Measurements from ENCODE around the gene ZBTB8A. TPM values are rescaled to one million over a fixed set of nuclear protein-coding genes. Genes with fewer than 3 reads are reported as not detected.
"Not testable (repeated sequence)": the region's sequence is repeated elsewhere in the genome, so short reads cannot be mapped to it uniquely, and the experiment has no call there.

ZBTB8A gene
- total RNA-seq, 1 donor, result 0.21 TPM

DNA sequence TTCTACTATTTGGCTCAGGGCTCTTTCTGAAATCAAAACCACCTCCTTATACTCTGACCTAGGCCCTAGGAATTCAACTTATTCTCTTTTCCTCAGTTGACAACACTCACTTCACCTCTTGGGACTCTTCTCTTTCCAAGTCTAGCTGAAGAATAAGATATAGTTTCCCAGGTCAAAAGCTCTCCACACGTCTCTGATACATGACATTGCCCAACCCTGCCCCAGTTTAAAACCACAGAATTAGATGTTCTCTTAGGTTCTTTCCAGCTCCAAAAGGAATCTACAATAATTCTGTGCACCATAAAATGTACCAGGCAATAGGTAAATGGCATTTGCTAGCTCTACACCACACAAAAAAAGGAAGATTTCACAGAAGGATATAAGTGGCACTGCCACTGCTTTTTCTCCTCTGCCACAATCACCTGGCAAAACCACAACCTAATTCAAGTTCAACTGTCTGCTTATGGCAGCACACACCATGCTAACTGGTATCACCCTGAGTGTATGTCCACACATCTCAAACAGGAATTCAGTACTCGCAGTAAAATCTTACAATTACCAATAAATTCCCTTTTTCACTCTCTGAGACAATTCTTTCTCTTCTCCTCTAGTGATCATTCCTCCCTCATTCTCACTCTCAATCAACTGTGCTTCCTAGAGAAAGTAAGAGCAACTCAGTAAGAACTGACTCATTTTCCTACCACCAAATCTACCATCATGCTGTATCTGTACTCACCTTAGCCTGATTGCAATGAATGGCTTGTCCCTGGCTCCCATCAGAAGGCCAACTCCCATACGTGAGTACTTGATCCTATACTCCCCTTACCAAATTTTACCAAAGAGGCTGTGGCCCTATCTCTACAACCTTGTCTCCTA is 83.8 kb downstream of the ZBTB8A start:
- Histone ChIP-seq H3K4me3 (ENCODE audit: low read length) (no peak overlapping the region), H3K9me3 (ENCODE audit: low read depth, low read length) (no peaks in the 10 kb centered on the region), H3K4me1 (ENCODE audit: insufficient read depth, low read length) (peaks cover 13% of the 10 kb centered on the region), H3K27me3 (ENCODE audit: insufficient read depth, low read length) (no peaks in the 10 kb centered on the region)

DNA sequence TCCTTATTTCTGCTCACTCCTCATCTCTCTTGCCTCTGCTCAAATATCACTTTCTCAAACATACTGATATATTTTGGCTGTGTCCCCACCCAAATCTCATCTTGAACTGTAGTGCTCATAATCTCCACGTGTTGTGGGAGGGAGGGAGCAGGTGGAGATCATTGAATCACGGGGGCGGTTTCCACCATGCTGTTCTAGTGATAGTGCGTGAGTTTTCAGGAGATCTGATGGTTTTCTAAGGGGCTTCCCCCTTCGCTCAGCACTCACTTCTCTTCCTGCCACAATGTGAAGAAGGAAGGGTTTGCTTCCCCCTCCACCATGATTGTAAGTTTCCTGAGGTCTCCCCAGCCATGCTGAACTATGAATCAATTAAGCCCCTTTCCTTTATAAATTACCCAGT is 84.5 kb downstream of the ZBTB8A start:
- no peaks in the 10 kb centered on the region for H3K9me3 ChIP-seq (ENCODE audit: low read depth, low read length)
- peaks cover 13% of the 10 kb centered on the region for H3K4me1 ChIP-seq (ENCODE audit: insufficient read depth, low read length)
- no peaks in the 10 kb centered on the region for H3K27me3 ChIP-seq (ENCODE audit: insufficient read depth, low read length)
- H3K4me3 ChIP-seq (ENCODE audit: low read length), result no peak overlapping the region

DNA sequence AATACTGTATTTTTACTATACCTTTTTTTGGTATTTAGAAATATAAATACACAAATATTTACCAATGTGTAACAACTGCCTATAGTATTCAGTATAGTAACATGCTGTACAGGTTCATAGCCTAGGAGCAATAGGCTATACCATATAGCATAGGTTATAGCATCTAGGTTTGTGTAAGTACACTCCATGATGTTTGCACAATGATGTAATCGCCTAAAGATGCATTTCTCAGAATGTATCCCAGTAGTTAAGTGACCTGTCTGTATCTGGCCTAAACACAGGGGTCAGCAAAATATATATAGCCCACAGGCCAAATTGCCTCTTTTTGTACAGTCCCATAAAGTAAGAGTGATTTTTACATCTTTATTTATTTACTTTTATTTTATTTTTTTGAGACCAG is 86.9 kb downstream of the ZBTB8A start:
- Histone ChIP-seq H3K9me3 (ENCODE audit: low read depth, low read length) (no peaks in the 10 kb centered on the region), H3K27me3 (ENCODE audit: insufficient read depth, low read length) (no peaks in the 10 kb centered on the region), H3K4me1 (ENCODE audit: insufficient read depth, low read length) (peaks cover 13% of the 10 kb centered on the region), H3K4me3 (ENCODE audit: low read length) (no peak overlapping the region)

DNA sequence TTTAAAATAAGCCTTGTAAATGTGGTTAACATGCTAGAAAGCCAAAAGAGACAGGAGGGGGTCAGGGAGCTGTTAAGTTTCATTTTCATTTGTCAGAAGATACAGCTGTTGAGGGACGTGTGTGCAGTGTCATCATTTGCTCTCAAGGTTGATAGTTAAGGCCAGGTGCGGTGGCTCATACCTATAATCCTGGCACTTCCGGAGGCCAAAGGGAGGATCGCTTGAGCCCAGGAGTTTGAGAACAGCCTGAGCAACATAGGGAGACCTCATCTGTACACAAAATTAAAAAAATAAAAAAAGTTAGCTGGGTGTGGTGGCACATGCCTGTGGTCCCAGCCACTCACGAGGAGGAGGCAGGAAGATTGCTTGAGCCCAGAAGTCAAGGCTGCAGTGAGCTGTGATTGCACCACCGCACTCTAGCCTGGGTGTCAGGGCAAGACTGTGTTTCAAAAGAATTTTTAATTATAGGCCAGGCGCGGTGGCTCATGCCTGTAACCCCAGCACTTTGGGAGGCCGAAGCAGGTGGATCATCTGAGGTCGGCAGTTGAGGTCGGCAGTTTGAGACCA is 88.5 kb downstream of the ZBTB8A start:
- H3K4me1 ChIP-seq (ENCODE audit: insufficient read depth, low read length), result peaks cover 13% of the 10 kb centered on the region
- no peak overlapping the region for H3K4me3 ChIP-seq (ENCODE audit: low read length)
- H3K27me3 ChIP-seq (ENCODE audit: insufficient read depth, low read length), result no peaks in the 10 kb centered on the region
- no peaks in the 10 kb centered on the region for H3K9me3 ChIP-seq (ENCODE audit: low read depth, low read length)

DNA sequence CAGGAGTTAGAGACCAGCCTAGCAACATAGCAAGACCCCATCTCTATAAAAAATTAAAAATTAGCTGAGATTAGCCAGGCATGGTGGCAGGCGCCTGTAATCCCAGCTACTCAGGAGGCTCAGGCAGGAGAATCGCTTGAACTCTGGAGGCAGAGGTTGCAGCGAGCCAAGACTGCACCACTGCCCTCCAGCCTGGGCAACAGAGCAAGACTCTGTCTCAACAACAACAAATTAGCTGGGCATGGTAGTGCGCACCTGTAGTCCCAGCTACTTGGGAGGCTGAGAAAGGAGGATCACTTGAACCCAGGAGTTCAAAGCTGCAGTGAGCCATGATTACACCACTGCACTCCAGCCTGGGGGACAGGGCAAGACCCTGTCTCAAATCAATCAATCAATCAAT is 90.9 kb downstream of the ZBTB8A start:
- H3K4me1 ChIP-seq (ENCODE audit: insufficient read depth, low read length); H3K4me3 ChIP-seq (ENCODE audit: low read length); H3K9me3 ChIP-seq (ENCODE audit: low read depth, low read length); H3K27me3 ChIP-seq (ENCODE audit: insufficient read depth, low read length): not testable (repeated sequence)

DNA sequence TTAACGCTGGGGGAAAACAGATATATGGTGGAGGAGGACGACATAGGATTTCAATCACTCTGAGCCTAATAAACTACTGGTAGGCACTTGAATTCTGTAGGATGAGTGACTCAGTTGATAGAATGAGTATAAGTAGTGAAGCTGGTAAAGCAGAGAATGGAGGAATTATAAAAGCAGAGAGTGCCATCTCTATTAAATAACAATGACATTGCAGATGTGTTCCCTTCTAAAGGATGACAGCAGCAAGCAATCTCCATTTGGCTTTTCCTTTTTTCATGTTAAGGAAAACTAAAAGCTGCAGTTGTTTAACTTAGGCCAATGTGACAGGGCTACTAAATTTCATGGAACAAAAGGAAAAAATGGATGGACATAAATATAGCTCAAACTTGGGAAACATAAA is 93.6 kb downstream of the ZBTB8A start:
- Histone ChIP-seq H3K4me1 (ENCODE audit: insufficient read depth, low read length) (peaks cover 6% of the 10 kb centered on the region), H3K4me3 (ENCODE audit: low read length) (no peak overlapping the region), H3K27me3 (ENCODE audit: insufficient read depth, low read length) (no peaks in the 10 kb centered on the region), H3K9me3 (ENCODE audit: low read depth, low read length) (no peaks in the 10 kb centered on the region)

DNA sequence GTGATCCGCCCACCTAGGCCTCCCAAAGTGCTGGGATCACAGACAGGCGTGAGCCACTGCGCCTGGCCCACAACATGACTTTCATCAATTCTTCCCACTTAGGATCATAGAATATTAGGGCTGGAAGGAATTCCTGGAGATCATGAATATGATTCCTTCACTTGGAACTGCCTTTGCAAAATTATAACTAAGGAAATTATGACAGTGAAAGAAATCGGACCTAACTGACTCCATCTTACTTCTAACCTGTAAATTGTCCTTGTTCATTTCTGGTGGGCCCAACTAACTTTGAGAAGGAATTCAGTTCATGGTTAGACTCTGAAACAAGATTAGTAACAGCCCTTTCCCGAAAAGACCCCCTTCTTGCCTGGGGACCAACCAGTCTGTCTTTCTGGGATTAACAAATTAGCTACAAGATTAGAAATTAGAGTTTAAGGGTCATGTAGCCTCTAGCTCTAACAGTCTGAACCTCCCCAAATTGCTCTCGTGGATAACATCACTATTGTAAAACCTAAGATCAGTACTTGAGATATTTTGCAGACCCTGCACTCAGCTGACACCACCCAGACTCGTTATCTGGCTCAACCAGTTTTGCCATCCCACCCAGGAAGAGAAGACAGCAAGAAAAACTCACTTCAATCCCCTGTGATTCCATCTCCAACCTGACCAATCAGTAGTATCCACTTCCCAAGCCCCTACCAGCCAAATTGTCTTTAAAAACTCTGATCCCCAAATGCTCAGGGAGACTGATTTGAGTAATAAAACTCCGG is 96.5 kb downstream of the ZBTB8A start:
- Histone ChIP-seq H3K9me3 (ENCODE audit: low read depth, low read length) (no peaks in the 10 kb centered on the region), H3K4me3 (ENCODE audit: low read length) (no peak overlapping the region), H3K27me3 (ENCODE audit: insufficient read depth, low read length) (no peaks in the 10 kb centered on the region), H3K4me1 (ENCODE audit: insufficient read depth, low read length) (peaks cover 5% of the 10 kb centered on the region)

DNA sequence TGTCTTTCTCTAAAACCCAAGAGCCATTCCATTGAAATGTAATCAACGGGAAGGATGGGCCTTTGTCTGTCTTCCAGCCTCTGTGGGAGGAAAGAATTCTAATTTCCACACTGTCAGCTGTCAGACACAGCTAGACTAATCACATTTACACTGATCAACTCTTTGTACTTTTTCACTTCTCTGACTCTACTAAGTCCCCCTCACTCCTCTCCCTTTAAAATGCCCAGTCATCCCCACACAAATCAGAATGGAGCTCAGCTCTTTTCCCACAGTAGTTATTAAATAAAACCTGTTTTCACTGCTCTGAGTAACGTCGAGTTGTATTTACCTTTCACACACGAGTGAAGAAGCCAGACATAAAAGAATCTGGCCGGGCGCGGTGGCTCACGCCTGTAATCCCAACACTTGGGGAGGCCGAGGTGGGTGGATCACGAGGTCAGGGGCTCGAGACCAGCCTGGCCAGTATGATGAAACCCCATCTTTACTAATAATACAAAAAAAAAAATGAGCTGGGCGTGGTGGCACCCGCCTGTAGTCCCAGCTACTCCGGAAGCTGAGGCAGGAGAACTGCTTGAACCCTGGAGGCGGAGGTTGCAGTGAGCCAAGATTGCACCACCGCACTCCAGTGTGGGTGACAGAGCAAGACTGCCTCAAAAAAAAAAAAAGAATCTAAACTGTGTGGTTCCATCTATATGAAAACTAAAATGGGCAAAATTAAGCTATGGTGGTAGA is 97.9 kb downstream of the ZBTB8A start:
- Histone ChIP-seq H3K9me3 (ENCODE audit: low read depth, low read length) (no peaks in the 10 kb centered on the region), H3K4me1 (ENCODE audit: insufficient read depth, low read length) (peaks cover 5% of the 10 kb centered on the region), H3K27me3 (ENCODE audit: insufficient read depth, low read length) (no peaks in the 10 kb centered on the region), H3K4me3 (ENCODE audit: low read length) (no peak overlapping the region)

DNA sequence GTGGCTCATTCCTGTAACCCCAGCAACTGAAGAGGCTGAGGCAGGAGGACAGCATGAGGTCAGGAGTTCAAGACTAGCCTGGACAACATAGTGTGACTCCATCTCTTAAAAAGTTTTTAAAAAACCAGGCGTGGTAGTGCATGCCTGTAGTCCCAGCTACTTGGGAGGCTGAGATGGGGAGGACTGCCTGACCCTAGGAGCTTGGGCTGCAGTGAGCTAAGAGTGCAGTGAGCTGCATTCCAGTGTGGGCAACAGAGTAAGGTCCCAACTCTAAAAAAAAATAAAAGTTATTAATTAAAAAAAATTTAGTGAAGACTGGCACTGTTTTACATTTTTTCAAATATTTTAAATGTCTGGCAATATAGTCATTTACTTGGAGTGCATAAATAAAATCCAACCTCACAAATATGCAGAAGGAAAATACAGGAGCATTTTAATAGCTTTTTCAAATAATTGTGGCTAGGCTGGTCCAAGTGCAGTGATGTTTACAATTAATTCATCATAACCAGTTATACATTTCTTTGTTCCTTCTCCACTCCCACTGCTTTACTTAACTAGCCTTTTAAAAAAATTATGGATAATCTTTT is 100.4 kb downstream of the ZBTB8A start:
- Histone ChIP-seq H3K4me1 (ENCODE audit: insufficient read depth, low read length) (peaks cover 5% of the 10 kb centered on the region), H3K4me3 (ENCODE audit: low read length) (no peak overlapping the region), H3K9me3 (ENCODE audit: low read depth, low read length) (no peaks in the 10 kb centered on the region), H3K27me3 (ENCODE audit: insufficient read depth, low read length) (no peaks in the 10 kb centered on the region)

DNA sequence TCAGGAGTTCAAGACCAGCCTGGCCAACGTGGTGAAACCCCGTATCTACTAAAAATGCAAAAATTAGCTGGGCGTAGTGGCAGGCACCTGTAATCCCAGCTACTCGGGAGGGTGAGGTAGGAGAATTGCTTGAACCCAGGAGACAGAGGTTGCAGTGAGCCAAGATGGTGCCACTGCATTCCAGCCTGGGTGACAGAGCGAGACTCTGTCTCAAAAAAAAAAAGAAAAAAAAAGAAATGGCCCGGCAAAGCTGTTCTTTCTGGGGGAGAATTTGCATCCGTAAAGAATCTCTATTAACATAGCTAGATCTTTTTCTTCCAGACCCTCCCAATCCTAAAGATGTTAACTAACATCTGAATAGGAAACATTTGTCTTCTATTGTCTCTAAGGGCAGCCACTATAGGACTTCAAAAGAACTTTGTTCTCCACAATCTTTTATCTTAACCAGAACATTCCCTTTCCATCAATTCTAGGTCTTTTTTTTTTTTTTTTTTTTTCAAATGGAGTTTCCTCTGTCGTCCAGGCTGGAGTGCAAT is 103.1 kb downstream of the ZBTB8A start:
- H3K9me3 ChIP-seq (ENCODE audit: low read depth, low read length); H3K4me3 ChIP-seq (ENCODE audit: low read length); H3K27me3 ChIP-seq (ENCODE audit: insufficient read depth, low read length); H3K4me1 ChIP-seq (ENCODE audit: insufficient read depth, low read length): not testable (repeated sequence)

DNA sequence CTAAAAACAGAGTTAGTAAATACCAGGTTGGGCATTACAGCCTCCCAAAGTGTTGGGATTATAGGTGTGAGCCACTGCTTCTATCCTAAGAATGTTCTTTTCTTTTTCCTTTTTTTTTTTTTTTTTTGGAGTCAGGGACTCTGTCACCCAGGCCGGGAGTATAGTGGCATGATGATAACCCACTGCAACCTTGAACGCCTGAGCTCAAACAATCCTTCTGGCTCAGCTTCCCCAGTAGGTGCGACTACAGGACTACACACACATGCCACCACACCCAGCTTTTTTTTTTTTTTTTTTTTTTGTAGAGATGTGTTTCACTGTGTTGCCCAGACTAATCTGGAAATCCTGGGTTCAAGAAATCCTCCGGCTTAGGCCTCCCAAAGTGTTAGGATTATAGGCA is 105.2 kb downstream of the ZBTB8A start:
- Histone ChIP-seq H3K4me1 (ENCODE audit: insufficient read depth, low read length) (peaks cover 16% of the 10 kb centered on the region), H3K9me3 (ENCODE audit: low read depth, low read length) (no peaks in the 10 kb centered on the region), H3K4me3 (ENCODE audit: low read length) (no peak overlapping the region), H3K27me3 (ENCODE audit: insufficient read depth, low read length) (no peaks in the 10 kb centered on the region)

DNA sequence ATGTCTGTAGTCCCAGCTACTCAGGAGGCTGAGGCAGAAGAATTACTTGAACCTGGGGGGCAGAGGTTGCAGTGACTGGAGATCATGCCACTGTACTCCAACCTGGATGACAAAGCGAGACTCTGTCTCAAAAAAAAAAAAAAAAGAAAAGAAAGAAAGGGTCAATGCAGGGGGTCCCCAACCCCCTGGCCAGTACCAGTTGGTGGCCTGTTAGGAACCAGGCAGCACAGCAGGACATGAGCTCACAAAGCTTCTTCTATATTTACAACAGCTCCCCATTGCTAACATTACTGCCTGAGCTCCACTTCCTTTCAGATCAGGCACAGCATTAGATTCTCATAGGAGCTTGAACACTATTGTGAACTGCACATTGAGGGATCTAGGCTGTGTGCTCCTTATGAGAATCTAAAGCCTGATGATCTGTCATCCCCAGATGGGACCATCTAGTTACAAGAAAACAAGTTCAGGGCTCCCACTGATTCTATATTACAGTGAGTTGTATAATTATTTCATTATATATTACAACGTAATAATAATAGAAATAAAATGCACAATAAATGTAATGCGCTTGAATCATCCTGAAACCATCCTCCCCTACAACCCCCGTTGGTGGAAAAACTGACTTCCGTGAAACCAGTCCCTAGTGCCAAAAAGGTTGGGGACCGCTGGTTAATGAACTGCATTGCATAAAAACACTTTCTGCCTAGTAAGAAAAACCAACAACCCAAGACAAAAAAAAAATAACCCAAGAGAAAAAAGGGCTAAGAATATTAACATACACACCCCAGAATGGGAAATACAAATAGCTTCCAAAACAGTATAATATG is 108.3 kb downstream of the ZBTB8A start:
- H3K27me3 ChIP-seq (ENCODE audit: insufficient read depth, low read length), result no peaks in the 10 kb centered on the region
- H3K4me3 ChIP-seq (ENCODE audit: low read length), result no peak overlapping the region
- H3K9me3 ChIP-seq (ENCODE audit: low read depth, low read length), result no peaks in the 10 kb centered on the region
- peaks cover 31% of the 10 kb centered on the region for H3K4me1 ChIP-seq (ENCODE audit: insufficient read depth, low read length)

DNA sequence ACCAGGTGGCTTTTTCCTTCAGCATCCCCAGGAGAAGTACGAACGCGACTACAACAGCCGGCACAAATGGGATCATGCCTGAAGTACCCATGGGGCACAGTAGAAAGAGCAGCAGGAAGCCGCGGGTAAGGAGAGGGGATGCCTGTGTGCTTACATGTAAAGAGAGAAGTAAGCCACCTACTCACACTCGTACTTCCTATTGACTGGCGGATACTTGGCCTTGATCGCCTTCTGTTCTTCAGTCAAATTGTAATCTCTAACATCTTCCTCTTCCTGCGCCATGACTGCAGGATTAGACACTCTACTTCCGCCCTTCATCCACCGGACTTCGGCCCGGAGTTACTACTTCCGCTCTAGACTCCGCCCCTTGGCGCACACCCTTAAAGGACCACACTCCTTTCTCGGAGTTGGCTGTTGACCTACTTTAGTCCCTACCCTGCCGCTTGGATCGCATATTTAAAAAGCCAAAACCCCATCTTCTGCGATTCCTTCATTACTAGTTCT is 111.1 kb downstream of the ZBTB8A start, which contains the start of gene ZBTB8OS:
TSS of gene ZBTB8OS (minus strand) at position 303 of the 504 bp plus-strand sequence. CDS start at position 282, 21 bp downstream.
- peak within 1 kb of the TSS; percentile 71 for H3K4me3 ChIP-seq (ENCODE audit: low read length)
- H3K27me3 ChIP-seq (ENCODE audit: insufficient read depth, low read length), result no peaks in the 10 kb centered on the region
- peaks cover 45% of the 10 kb centered on the region for H3K4me1 ChIP-seq (ENCODE audit: insufficient read depth, low read length)
- no peaks in the 10 kb centered on the region for H3K9me3 ChIP-seq (ENCODE audit: low read depth, low read length)

All from mononuclear cell (primary cell).